Smooth muscle cell of the brain vasculature (primary cell): ENCODE data around the gene GRAP2.

ENCODE experiments used
- DNase-seq: peaks from one replicate; pipeline ENCODE4 v3.0.0-alpha.2; 2012; ENCODE audit warnings: low read depth, low spot score

Gene GRAP2

GRCh38 chr22:39925273-39925672 lies 24.4 kb downstream of the GRAP2 start:
- no peak for DNase-seq

GRCh38 chr22:39925909-39926679 lies 25.2 kb downstream of the GRAP2 start:
- DNase-seq = no peak

- no peak for DNase-seq
Measured at GRCh38 chr22:39926753-39927152, 25.9 kb downstream of the GRAP2 start.

GRCh38 chr22:39927544-39927943 lies 26.7 kb downstream of the GRAP2 start:
- no peak for DNase-seq

GRCh38 chr22:39928536-39929520 lies 27.9 kb downstream of the GRAP2 start:
- no peak for DNase-seq

GRCh38 chr22:39931251-39931650 lies 30.4 kb downstream of the GRAP2 start:
- no peak for DNase-seq

- DNase-seq = no peak
Measured at GRCh38 chr22:39932166-39932565, 31.3 kb downstream of the GRAP2 start.

GRCh38 chr22:39932918-39933649 lies 32.2 kb downstream of the GRAP2 start:
- no peak for DNase-seq

GRCh38 chr22:39933741-39934140 lies 32.9 kb downstream of the GRAP2 start:
- DNase-seq = no peak

GRCh38 chr22:39935116-39935515 lies 34.2 kb downstream of the GRAP2 start:
- no peak for DNase-seq

- no peak for DNase-seq
Measured at GRCh38 chr22:39935612-39936011, 34.7 kb downstream of the GRAP2 start.

GRCh38 chr22:39936523-39937145 lies 35.8 kb downstream of the GRAP2 start:
- DNase-seq = no peak

- DNase-seq = no peak
Measured at GRCh38 chr22:39937906-39938305, 37.0 kb downstream of the GRAP2 start.

- no peak for DNase-seq
Measured at GRCh38 chr22:39938509-39939111, 37.7 kb downstream of the GRAP2 start.

GRCh38 chr22:39939830-39940229 lies 38.9 kb downstream of the GRAP2 start:
- no peak for DNase-seq

GRCh38 chr22:39940757-39941305 lies 39.9 kb downstream of the GRAP2 start:
- DNase-seq = no peak

- no peak for DNase-seq
Measured at GRCh38 chr22:39941601-39942000, 40.7 kb downstream of the GRAP2 start.

- DNase-seq = no peak
Measured at GRCh38 chr22:39942439-39943230, 41.8 kb downstream of the GRAP2 start.

- no peak for DNase-seq
Measured at GRCh38 chr22:39943337-39943736, 42.5 kb downstream of the GRAP2 start.
